IMR-90 (cell line): ENCODE results near the gene ARRDC3. TPM values are rescaled to one million over a fixed set of nuclear protein-coding genes. Genes with fewer than 3 reads are reported as not detected.

Experiments
- ATAC-seq: fragments of 200-7000 bp; cut with Tn5 transposase; 2 replicates; pipeline ENCODE4 v1.9.1; 2020; ENCODE audit warnings: low read depth, mild to moderate bottlenecking, moderate library complexity
- BruUV-seq: library from RNA; stranded (reverse); fragments of 400-500 nt; replicated peaks from 2 replicates; lab custom pipeline; 2021; lab: Mats Ljungman, UMichigan
- CTCF ChIA-PET: fragments of 300-600 bp; formaldehyde crosslinking; extraction: SDS; loops from one replicate; lab custom pipeline; 2021; ENCODE audit warnings: antibody characterized with exemption; lab: Yijun Ruan, JAX
- POLR2A ChIA-PET: fragments of 300-600 bp; sonication (Branson Sonifier 250); formaldehyde crosslinking; loops from one replicate; lab custom pipeline; 2022; ENCODE audit warnings: antibody characterized with exemption; ENCODE audit not compliant: unreplicated experiment; lab: Charles Lee
- DNase-seq: peaks from one replicate; pipeline ENCODE4 v3.0.0; 2013
- H2AFZ ChIP-seq: replicated peaks from 2 replicates; pipeline ENCODE3; 2013; ENCODE audit warnings: low read length, mild to moderate bottlenecking; ENCODE audit not compliant: poor library complexity
- H2AK5ac ChIP-seq: 2 replicates; pipeline ENCODE4 v1.6.1; 2013; ENCODE audit warnings: low read depth, low read length, inconsistent platforms
- H2AK9ac ChIP-seq: replicated peaks from 2 replicates; pipeline ENCODE3; 2013; ENCODE audit warnings: mild to moderate bottlenecking, low read depth, low read length, moderate library complexity; ENCODE audit not compliant: poor library complexity
- H2BK120ac ChIP-seq: 2 replicates; pipeline ENCODE4 v1.6.1; 2013; ENCODE audit warnings: low read depth, low read length, inconsistent platforms
- H2BK15ac ChIP-seq: 3 replicates; pipeline ENCODE4 v1.6.1; 2013; ENCODE audit warnings: low read depth, low read length, inconsistent platforms
- H2BK20ac ChIP-seq: 2 replicates; pipeline ENCODE4 v1.6.1; 2013; ENCODE audit warnings: low read depth, mild to moderate bottlenecking, inconsistent platforms, low read length, moderate library complexity
- H2BK5ac ChIP-seq: 2 replicates; pipeline ENCODE4 v1.6.1; 2013; ENCODE audit warnings: mild to moderate bottlenecking, low read depth, low read length, inconsistent platforms; ENCODE audit not compliant: poor library complexity, severe bottlenecking
- H3K14ac ChIP-seq: replicated peaks from 2 replicates; pipeline ENCODE4 v1.6.1; 2013; ENCODE audit warnings: low read depth, low read length, inconsistent platforms
- H3K18ac ChIP-seq: 2 replicates; pipeline ENCODE4 v1.6.1; 2013; ENCODE audit warnings: low read depth, low read length, control low read depth
- H3K23ac ChIP-seq: 2 replicates; pipeline ENCODE4 v1.6.1; 2013; ENCODE audit warnings: low read depth, low read length, inconsistent platforms
- H3K27ac ChIP-seq: 2 replicates; pipeline ENCODE4 v1.5.1; 2013; ENCODE audit warnings: mild to moderate bottlenecking, control low read depth, low read length; ENCODE audit not compliant: insufficient read depth
- H3K27me3 ChIP-seq: 2 replicates; pipeline ENCODE4 v1.6.1; 2013; ENCODE audit warnings: low read length; ENCODE audit not compliant: control insufficient read depth, insufficient read depth
- H3K36me3 ChIP-seq: 2 replicates; pipeline ENCODE4 v1.6.1; 2013; ENCODE audit warnings: low read length, mixed read lengths; ENCODE audit not compliant: control insufficient read depth, insufficient read depth
- H3K4ac ChIP-seq: 2 replicates; pipeline ENCODE4 v1.6.1; 2013; ENCODE audit warnings: low read depth, low read length, inconsistent platforms
- H3K4me1 ChIP-seq: 2 replicates; pipeline ENCODE4 v1.6.1; 2013; ENCODE audit warnings: low read length, mixed read lengths; ENCODE audit not compliant: control insufficient read depth, insufficient read depth
- H3K4me2 ChIP-seq: 2 replicates; pipeline ENCODE4 v1.6.1; 2013; ENCODE audit warnings: low read depth, mild to moderate bottlenecking, control low read depth, low read length, moderate library complexity
- H3K4me3 ChIP-seq: 2 replicates; pipeline ENCODE4 v1.5.1; 2013; ENCODE audit warnings: low read depth, mild to moderate bottlenecking, control low read depth, low read length, moderate library complexity; ENCODE audit not compliant: insufficient read depth
- H3K56ac ChIP-seq: 2 replicates; pipeline ENCODE4 v1.6.1; 2013; ENCODE audit warnings: low read length, inconsistent platforms; ENCODE audit not compliant: insufficient read depth; ENCODE audit errors: extremely low read depth
- H3K79me1 ChIP-seq, 2 experiments: 2 replicates each; pipeline ENCODE4 v1.6.1; 2013; ENCODE audit warnings: low read length in 2 of 2, inconsistent platforms in 1 of 2, low read depth in 1 of 2
- H3K9ac ChIP-seq: 2 replicates; pipeline ENCODE4 v1.6.1; 2013; ENCODE audit warnings: low read depth, low read length, control low read depth
- H3K9me1 ChIP-seq: 2 replicates; pipeline ENCODE4 v1.6.1; 2013; ENCODE audit warnings: low read length, inconsistent platforms; ENCODE audit not compliant: insufficient read depth
- H3K9me3 ChIP-seq: 2 replicates; pipeline ENCODE4 v1.6.1; 2013; ENCODE audit warnings: low read length; ENCODE audit not compliant: control insufficient read depth, insufficient read depth
- H4K20me1 ChIP-seq: 2 replicates; pipeline ENCODE4 v1.6.1; 2013; ENCODE audit warnings: low read length, inconsistent platforms; ENCODE audit not compliant: insufficient read depth
- H4K5ac ChIP-seq: 2 replicates; pipeline ENCODE4 v1.6.1; 2013; ENCODE audit warnings: mild to moderate bottlenecking, low read depth, low read length, control low read depth
- H4K8ac ChIP-seq, 2 experiments: 2 replicates each; pipeline ENCODE4 v1.6.1; 2013; ENCODE audit warnings: low read depth in 2 of 2, low read length in 2 of 2, control low read depth in 1 of 2, inconsistent platforms in 1 of 2
- H4K91ac ChIP-seq: 2 replicates; pipeline ENCODE4 v1.6.1; 2013; ENCODE audit warnings: low read depth, low read length, inconsistent platforms; ENCODE audit not compliant: insufficient read depth
- BHLHE40 ChIP-seq: fragments of 150-350 bp; IDR thresholded peaks from 2 replicates; pipeline ENCODE4 v1.6.1; 2016; ENCODE audit warnings: mild to moderate bottlenecking, low read depth, low read length
- CEBPB ChIP-seq: IDR thresholded peaks from 2 replicates; pipeline ENCODE4 v1.6.1; 2012; ENCODE audit warnings: low read depth, low read length, improper control_type of control experiment
- FOS ChIP-seq: fragments of 150-350 bp; IDR thresholded peaks from 2 replicates; pipeline ENCODE4 v1.6.1; 2016; ENCODE audit warnings: low read depth, low read length
- MAFK ChIP-seq: IDR thresholded peaks from 2 replicates; pipeline ENCODE4 v1.6.1; 2012; ENCODE audit warnings: low read depth, low read length, improper control_type of control experiment
- MAZ ChIP-seq: IDR thresholded peaks from 2 replicates; pipeline ENCODE4 v1.6.1; 2012; ENCODE audit warnings: low read depth, mild to moderate bottlenecking, low read length, improper control_type of control experiment, moderate library complexity, borderline replicate concordance
- MXI1 ChIP-seq: IDR thresholded peaks from 2 replicates; pipeline ENCODE4 v1.6.1; 2012; ENCODE audit warnings: low read depth, mild to moderate bottlenecking, low read length, moderate library complexity, borderline replicate concordance
- NFE2L2 ChIP-seq: fragments of 150-350 bp; IDR thresholded peaks from 2 replicates; pipeline ENCODE4 v1.6.1; 2016; ENCODE audit warnings: low read depth, mild to moderate bottlenecking, low read length
- RAD21 ChIP-seq: IDR thresholded peaks from 2 replicates; pipeline ENCODE4 v1.6.1; 2012; ENCODE audit warnings: low read length, improper control_type of control experiment
- RCOR1 ChIP-seq: IDR thresholded peaks from 2 replicates; pipeline ENCODE4 v1.6.1; 2012; ENCODE audit warnings: mild to moderate bottlenecking, low read length, improper control_type of control experiment; ENCODE audit not compliant: insufficient replicate concordance
- RFX5 ChIP-seq: IDR thresholded peaks from 2 replicates; pipeline ENCODE4 v1.8.0; 2012; ENCODE audit warnings: low read depth, mild to moderate bottlenecking, low read length, moderate library complexity
- SMC3 ChIP-seq: fragments of 150-350 bp; IDR thresholded peaks from 2 replicates; pipeline ENCODE4 v1.6.1; 2016; ENCODE audit warnings: low read depth, mild to moderate bottlenecking, antibody characterized with exemption, low read length, moderate library complexity
- dilution Hi-C: fragments of 300-500 bp; cut with HindIII; formaldehyde crosslinking; loops from one replicate; pipeline ENCODE4 v1.14.3; 2018; ENCODE audit warnings: low sequenced_read_pairs; ENCODE audit not compliant: unreplicated experiment
- in situ Hi-C: fragments of 300-500 bp; cut with MboI; formaldehyde crosslinking; loops from 3 replicates; pipeline ENCODE4 v1.14.3; 2019; ENCODE audit warnings: low sequenced_read_pairs, inconsistent platforms, mixed read lengths
- intact Hi-C: fragments of 100-400 bp; cut with micrococcal nuclease; formaldehyde crosslinking; loops from 2 replicates; pipeline ENCODE4 v1.10.0; 2022
- polyA plus RNA-seq, 3 experiments: library from polyadenylated mRNA; depleted of rRNA; stranded (reverse); fragments of >200 nt; gene quantifications; 2 replicates each; pipeline ENCODE4 v1.2.3, GENCODE V29; 2012; ENCODE audit warnings: low replicate concordance in 1 of 3
- total RNA-seq: library from RNA; depleted of rRNA; stranded (reverse); fragments of >200 nt; gene quantifications from 2 replicates; pipeline ENCODE4 v1.2.3, GENCODE V29; 2012
- TF ChIP-seq, protein P1 (sequence below): fragments of 150-350 bp; IDR thresholded peaks from 2 replicates; pipeline ENCODE4 v1.6.1; 2017; ENCODE audit warnings: mild to moderate bottlenecking, antibody characterized with exemption, low read length, low read depth
- TF ChIP-seq, protein P2 (sequence below): fragments of 150-350 bp; IDR thresholded peaks from 2 replicates; pipeline ENCODE4 v1.6.1; 2016; ENCODE audit warnings: low read depth, mild to moderate bottlenecking, low read length, moderate library complexity, borderline replicate concordance

ARRDC3 gene
- total and polyA plus RNA-seq, 2 of the 4 experiments (the other 2 are of a cell fraction): 19.3 to 86.7 TPM

DNA sequence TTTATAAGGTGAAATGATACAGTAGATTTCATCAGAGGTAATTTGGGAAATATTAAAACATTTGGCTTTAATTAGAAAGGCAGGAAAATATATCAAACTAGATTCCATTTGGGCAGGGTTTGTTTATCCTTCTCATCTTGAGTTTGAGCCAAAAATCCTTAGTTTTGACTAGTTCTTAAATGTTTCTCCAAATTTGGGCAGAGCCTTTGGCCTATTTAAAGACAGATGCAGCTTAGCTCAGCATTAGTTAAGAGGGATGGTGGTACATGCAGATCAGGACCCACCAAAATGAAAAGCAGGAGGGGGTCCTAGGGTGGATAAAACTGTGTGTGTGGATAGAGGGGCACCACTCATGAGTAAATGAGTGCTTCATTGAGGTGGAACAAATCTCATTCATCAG lies 20.3 kb upstream of the ARRDC3 start:
- H3K4me1 ChIP-seq: peaks cover 4% of the 10 kb centered on the region
- H3K4ac ChIP-seq: 0 out of 2 replicates have a peak overlapping the region, but pooled peaks have one; percentile 42
- ATAC-seq (peak; percentile 85), DNase-seq (peak; percentile 53)
- H2AK5ac ChIP-seq: no peak overlapping the region
- H2AFZ ChIP-seq: no peak overlapping the region
- H3K23ac ChIP-seq: no peak overlapping the region
- no peak overlapping the region for H2BK15ac ChIP-seq
- peak overlapping the region; percentile 100 for H4K5ac ChIP-seq
- TF ChIP-seq BHLHE40 (no peak), RCOR1 (no peak), MXI1 (no peak), MAZ (no peak), RFX5 (no peak), RAD21 (no peak), SMC3 (no peak), CEBPB (no peak), MAFK (no peak), NFE2L2 (no peak), FOS (no peak)
- TF ChIP-seq, protein P1, sequence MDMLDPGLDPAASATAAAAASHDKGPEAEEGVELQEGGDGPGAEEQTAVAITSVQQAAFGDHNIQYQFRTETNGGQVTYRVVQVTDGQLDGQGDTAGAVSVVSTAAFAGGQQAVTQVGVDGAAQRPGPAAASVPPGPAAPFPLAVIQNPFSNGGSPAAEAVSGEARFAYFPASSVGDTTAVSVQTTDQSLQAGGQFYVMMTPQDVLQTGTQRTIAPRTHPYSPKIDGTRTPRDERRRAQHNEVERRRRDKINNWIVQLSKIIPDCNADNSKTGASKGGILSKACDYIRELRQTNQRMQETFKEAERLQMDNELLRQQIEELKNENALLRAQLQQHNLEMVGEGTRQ: no peak
- TF ChIP-seq, protein P2, sequence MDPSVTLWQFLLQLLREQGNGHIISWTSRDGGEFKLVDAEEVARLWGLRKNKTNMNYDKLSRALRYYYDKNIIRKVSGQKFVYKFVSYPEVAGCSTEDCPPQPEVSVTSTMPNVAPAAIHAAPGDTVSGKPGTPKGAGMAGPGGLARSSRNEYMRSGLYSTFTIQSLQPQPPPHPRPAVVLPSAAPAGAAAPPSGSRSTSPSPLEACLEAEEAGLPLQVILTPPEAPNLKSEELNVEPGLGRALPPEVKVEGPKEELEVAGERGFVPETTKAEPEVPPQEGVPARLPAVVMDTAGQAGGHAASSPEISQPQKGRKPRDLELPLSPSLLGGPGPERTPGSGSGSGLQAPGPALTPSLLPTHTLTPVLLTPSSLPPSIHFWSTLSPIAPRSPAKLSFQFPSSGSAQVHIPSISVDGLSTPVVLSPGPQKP: no peak
- no peaks in the 10 kb centered on the region for H3K27me3 ChIP-seq
- peak overlapping the region; percentile 92 for H3K18ac ChIP-seq
- dilution Hi-C loops: loop anchor here (25.0 kb wide), 1 partner anchor 541 kb away; no protein-coding TSS in a partner anchor
- H3K14ac ChIP-seq: no peak overlapping the region
- BruUV-seq: no TSS peak
- peak overlapping the region; percentile 83 for H2BK120ac ChIP-seq
- H3K4me2 ChIP-seq: peak overlapping the region; percentile 79; the same call in 1 of the 2 replicates
- no peaks in the 10 kb centered on the region for H3K9me3 ChIP-seq
- no peak overlapping the region for H3K56ac ChIP-seq
- peak overlapping the region; percentile 76 for H2BK20ac ChIP-seq
- H4K20me1 ChIP-seq: no peaks in the 10 kb centered on the region
- H3K4me3 ChIP-seq: no peak overlapping the region
- no peak overlapping the region for H2AK9ac ChIP-seq
- ChIA-PET POLR2A (no interaction called here), CTCF (no interaction called here)
- H4K8ac ChIP-seq: peak overlapping the region in 1 of 2 experiments; percentile 69; a peak in 2 of 4 replicates
- no peaks in the 10 kb centered on the region for H3K9me1 ChIP-seq
- no peaks in the 10 kb centered on the region for H3K79me1 ChIP-seq
- H3K27ac ChIP-seq: peak overlapping the region; percentile 95; the same call in 1 of the 2 replicates
- intact Hi-C loops: no loop called here
- no peak overlapping the region for H2BK5ac ChIP-seq
- H3K36me3 ChIP-seq: no peaks in the 10 kb centered on the region
- H4K91ac ChIP-seq: peak overlapping the region; percentile 72
- no peak overlapping the region for H3K9ac ChIP-seq
- in situ Hi-C loops: no loop called here
